AG04450 (cell line): Measurements from ENCODE around the gene H6PD. TPM values are rescaled to one million over a fixed set of nuclear protein-coding genes. Genes with fewer than 3 reads are reported as not detected.

ENCODE experiments used
- CTCF ChIA-PET: fragments of 300-600, 350-600 bp; formaldehyde crosslinking; extraction: SDS; loops from one replicate; lab custom pipeline; 2022; ENCODE audit warnings: antibody characterized with exemption, inconsistent platforms; lab: Charles Lee
- POLR2A ChIA-PET: fragments of 350-600 bp; formaldehyde crosslinking; extraction: SDS; loops from one replicate; lab custom pipeline; 2021; ENCODE audit warnings: antibody characterized with exemption, inconsistent platforms; lab: Yijun Ruan, JAX
- DNase-seq: peaks from one replicate; pipeline ENCODE4 v3.0.0-alpha.2; 2011; ENCODE audit warnings: low read depth, low spot score
- H3K27ac ChIP-seq: one replicate; pipeline ENCODE4 v1.5.1; 2012; ENCODE audit warnings: low read depth, low read length, control low read depth
- H3K27me3 ChIP-seq: one replicate; pipeline ENCODE4 v1.6.0; 2012; ENCODE audit warnings: low read length; ENCODE audit not compliant: control insufficient read depth, insufficient read depth
- H3K4me3 ChIP-seq: 2 replicates; pipeline ENCODE4 v1.5.1; 2011; ENCODE audit warnings: mild to moderate bottlenecking, low read depth, low read length, control low read depth
- H3K9me3 ChIP-seq: 2 replicates; pipeline ENCODE4 v1.5.1; 2012; ENCODE audit warnings: low read length; ENCODE audit not compliant: control insufficient read depth, insufficient read depth
- polyA plus RNA-seq: library from polyadenylated mRNA; depleted of rRNA; stranded (reverse); fragments of >200 nt; gene quantifications from 2 replicates; pipeline ENCODE4 v1.2.3, GENCODE V29; 2011
- TF ChIP-seq, protein P1 (sequence below): IDR thresholded peaks from 2 replicates; pipeline ENCODE4 v1.5.1; 2011; ENCODE audit warnings: low read depth, low read length, control low read depth, inconsistent platforms

H6PD gene
- polyA plus RNA-seq, 1 experiment, result 18.3 TPM

DNA sequence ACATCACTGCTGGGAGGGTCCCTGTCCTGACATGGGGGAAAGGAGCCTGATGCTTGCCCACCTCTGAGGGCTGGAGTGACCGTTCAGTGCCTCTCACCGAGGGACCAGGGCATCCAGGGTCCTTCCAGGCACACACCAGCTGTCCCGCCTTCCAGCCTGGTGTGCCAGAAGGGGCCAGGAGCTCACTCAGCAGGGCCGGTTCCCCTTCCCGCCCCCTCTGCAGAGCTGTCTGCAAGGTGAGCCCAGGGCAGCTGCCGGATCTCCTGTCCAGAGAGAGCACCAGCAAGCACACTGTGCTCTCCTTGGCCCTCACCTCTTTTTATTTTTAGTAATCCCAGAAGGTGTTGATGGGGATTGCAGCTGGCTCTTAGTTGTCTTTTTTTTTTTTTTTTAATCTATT lies 16.9 kb downstream of the H6PD start:
- H3K27ac ChIP-seq, result no peak overlapping the region
- no peaks in the 10 kb centered on the region for H3K27me3 ChIP-seq
- no peak for DNase-seq
- H3K9me3 ChIP-seq, result no peaks in the 10 kb centered on the region; the same call in 1 of the 2 replicates
- ChIA-PET CTCF (interaction anchor here (0.9 to 3.0 kb wide), 6 partner anchors 9 to 244 kb away, joined by 3 to 9 read pairs (median 4); no protein-coding TSS in a partner anchor), POLR2A (interaction anchor here (0.6 to 0.7 kb wide), 2 partner anchors 23 to 259 kb away, joined by 3 read pairs; no protein-coding TSS in a partner anchor)
- TF ChIP-seq, protein P1, sequence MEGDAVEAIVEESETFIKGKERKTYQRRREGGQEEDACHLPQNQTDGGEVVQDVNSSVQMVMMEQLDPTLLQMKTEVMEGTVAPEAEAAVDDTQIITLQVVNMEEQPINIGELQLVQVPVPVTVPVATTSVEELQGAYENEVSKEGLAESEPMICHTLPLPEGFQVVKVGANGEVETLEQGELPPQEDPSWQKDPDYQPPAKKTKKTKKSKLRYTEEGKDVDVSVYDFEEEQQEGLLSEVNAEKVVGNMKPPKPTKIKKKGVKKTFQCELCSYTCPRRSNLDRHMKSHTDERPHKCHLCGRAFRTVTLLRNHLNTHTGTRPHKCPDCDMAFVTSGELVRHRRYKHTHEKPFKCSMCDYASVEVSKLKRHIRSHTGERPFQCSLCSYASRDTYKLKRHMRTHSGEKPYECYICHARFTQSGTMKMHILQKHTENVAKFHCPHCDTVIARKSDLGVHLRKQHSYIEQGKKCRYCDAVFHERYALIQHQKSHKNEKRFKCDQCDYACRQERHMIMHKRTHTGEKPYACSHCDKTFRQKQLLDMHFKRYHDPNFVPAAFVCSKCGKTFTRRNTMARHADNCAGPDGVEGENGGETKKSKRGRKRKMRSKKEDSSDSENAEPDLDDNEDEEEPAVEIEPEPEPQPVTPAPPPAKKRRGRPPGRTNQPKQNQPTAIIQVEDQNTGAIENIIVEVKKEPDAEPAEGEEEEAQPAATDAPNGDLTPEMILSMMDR, result no peak
- H3K4me3 ChIP-seq, result no peak overlapping the region

DNA sequence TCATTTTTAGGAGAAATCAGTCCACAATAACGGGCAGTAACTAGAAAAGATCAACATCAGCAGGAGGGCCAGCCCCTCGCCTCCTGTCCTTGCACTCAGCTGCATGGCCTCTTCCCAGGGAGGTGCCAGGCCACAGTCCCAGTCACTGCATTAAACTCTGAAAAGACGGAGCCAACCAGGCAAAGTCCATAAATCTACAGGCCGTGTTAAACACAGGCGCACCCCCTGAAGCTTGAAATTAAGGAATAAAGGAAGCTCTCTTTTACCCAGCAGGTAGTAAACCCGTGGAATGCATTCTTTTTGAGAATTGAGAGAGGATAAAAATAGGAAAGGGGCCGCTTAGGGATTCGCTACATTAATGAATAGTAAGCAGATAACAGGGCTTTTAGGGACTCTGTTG lies 18.4 kb downstream of the H6PD start:
- H3K4me3 ChIP-seq, result no peak overlapping the region
- ChIA-PET CTCF (interaction anchor here (0.8 to 3.0 kb wide), 6 partner anchors 14 to 242 kb away, joined by 4 to 9 read pairs (median 4); partner anchors contain the start of gene H6PD), POLR2A (no interaction called here)
- H3K9me3 ChIP-seq, result peaks cover 2% of the 10 kb centered on the region; the same call in 1 of the 2 replicates
- no peak for DNase-seq
- no peaks in the 10 kb centered on the region for H3K27me3 ChIP-seq
- H3K27ac ChIP-seq, result no peak overlapping the region
- TF ChIP-seq, protein P1, result no peak

DNA sequence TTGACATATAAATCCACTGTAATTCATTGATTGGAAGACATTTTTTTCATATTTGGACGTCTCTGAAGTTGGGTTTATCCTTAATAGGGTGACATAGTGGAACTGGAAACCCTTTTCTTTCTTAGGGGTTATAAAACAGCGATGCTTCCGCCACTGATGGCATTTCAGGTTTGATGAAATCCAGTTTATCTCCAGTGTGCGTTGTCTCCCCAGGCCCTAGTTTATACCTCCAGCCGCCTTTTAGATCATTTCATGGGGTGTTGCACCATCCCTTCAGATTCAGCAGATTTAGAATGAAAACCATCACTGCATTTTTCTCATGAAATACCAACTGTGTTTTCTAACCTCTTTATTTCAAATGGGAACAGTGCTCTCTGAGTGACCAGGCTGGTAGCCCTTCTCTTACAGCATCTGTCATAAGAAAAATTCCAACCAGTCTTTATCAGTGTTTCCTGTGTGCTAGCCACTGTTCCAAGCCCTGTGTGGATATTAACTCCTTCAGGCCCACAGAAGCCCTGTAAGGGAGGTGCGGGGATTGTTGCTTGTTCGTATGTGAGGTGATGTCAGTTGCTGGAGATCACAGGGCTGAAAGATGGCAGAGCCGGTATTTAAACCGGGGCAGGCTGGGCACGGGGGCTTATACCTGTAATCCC lies 19.0 kb downstream of the H6PD start:
- Histone ChIP-seq H3K9me3 (peaks cover 3% of the 10 kb centered on the region; the same call in 1 of the 2 replicates), H3K4me3 (no peak overlapping the region), H3K27me3 (no peaks in the 10 kb centered on the region), H3K27ac (no peak overlapping the region)
- DNase-seq, result no peak
- TF ChIP-seq, protein P1, result no peak
- ChIA-PET CTCF (interaction anchor here (1.4 to 3.0 kb wide), 3 partner anchors 14 to 143 kb away, joined by 4 to 9 read pairs (median 6); no protein-coding TSS in a partner anchor), POLR2A (no interaction called here)

DNA sequence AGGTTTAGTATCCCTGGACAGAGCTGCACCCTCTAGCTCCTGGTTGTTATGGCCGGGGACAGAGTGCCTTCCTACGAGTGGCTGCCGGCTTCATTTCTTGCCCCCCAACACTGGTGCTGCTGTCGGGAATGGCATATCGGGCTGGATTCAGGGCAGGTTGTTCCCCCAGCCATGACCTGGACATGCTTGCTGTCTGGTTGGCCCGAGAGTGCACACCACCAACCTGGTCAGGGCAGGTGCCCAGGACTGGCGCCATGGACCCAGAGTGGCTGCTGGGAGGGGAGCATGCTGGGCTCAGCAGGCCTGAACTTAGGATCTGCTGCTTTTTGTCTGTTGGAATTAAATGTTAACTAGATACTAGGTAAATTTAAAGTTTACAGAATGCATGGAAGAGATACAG lies 21.8 kb downstream of the H6PD start:
- Histone ChIP-seq H3K9me3 (peaks cover 3% of the 10 kb centered on the region; the same call in 1 of the 2 replicates), H3K4me3 (no peak overlapping the region), H3K27me3 (no peaks in the 10 kb centered on the region), H3K27ac (no peak overlapping the region)
- POLR2A ChIA-PET, result no interaction called here
- TF ChIP-seq, protein P1, result no peak
- CTCF ChIA-PET, result interaction anchor here (0.8 to 1.5 kb wide), 3 partner anchors 11 to 22 kb away, joined by 3 to 4 read pairs (median 4); partner anchors contain the start of gene H6PD
- no peak for DNase-seq

DNA sequence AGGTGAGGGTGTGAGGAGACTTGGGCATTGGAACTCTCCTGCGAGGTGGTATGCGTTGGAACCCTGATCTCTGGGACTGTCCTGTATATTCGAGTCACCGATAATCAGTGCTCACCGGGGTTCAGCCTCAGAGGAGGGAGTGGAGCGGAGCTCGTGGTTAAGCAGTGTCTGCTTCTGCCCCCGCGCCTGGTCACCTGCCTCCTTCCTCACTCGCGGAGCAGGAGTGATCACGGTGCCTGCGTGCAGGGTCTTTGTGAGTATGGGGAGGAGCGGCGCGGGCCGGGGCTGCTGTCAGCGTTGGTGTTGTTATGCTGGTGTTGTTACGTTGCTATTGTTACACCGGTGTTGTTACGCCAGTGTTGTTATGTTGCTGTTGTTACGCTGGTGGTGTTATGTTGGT lies 23.3 kb downstream of the H6PD start:
- POLR2A ChIA-PET, result no interaction called here
- TF ChIP-seq, protein P1, result no peak
- DNase-seq, result no peak
- Histone ChIP-seq H3K9me3 (peaks cover 3% of the 10 kb centered on the region; the same call in 1 of the 2 replicates), H3K27me3 (no peaks in the 10 kb centered on the region), H3K27ac (no peak overlapping the region), H3K4me3 (no peak overlapping the region)
- CTCF ChIA-PET, result no interaction called here
